ENCODE results near the gene CCDC15.

- no peak for TF ChIP-seq SNAI2 (CRISPR knock-in tag; IDR thresholded peaks at IDR 0.05)
- no peak for TF ChIP-seq PPARA (CRISPR knock-in tag; IDR thresholded peaks at IDR 0.05; ENCODE audit: borderline replicate concordance)
- TF ChIP-seq ZFP30 (CRISPR knock-in tag; IDR thresholded peaks at IDR 0.05) = no peak
- no peak for TF ChIP-seq BACH2 (CRISPR knock-in tag; IDR thresholded peaks at IDR 0.05; ENCODE audit: borderline replicate concordance)
- no peak for TF ChIP-seq CSDC2 (CRISPR knock-in tag; IDR thresholded peaks at IDR 0.05)
- no peak for TF ChIP-seq TOX (CRISPR knock-in tag; IDR thresholded peaks at IDR 0.05; ENCODE audit: borderline replicate concordance)
Observed at GRCh38 chr11:124977006-124977405, 23.0 kb downstream of the CCDC15 start.

Data from SK-N-SH treated with all-trans-retinoic acid at 6 μM for 48 hours (cell line).